COR-L47 (cell line): ENCODE results near the gene AFMID.
"Not testable (repeated sequence)": the region's sequence is repeated elsewhere in the genome, so short reads cannot be mapped to it uniquely, and the experiment has no call there.

Experiments used
- DNase-seq: peaks from one replicate; lab custom pipeline; 2025; lab: John Stamatoyannopoulos, UW

The AFMID gene

GRCh38 chr17:78154903-78155811 lies 32.0 kb upstream of the AFMID start:
- DNase-seq, result no peak

DNA sequence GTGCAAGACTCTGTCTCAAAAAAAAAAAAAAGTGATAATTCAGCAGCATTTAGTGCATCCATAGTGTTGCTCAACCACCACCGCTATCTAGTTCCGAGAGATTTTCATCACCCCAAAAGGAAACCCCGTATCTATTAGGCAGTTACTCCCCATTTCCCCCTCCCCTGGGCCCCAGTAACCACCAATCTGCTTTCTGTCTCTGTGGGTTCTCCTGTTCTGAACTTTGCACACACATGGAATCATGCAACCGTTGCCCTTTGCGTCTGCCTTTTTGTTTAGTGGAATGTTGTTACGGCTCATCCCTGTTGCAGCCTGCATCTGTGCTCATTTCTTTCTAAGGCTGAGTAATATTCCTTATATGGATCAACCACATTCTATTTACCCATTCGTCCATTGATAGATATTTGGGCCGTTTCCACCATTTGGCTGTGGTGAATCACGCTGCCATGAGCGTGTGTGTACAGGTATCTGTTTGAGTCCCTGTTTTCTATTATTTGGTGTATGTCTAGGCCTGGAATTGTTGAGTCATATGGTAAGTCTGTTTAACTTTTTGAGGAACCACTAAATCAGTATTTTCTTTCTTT lies 27.5 kb upstream of the AFMID start:
- DNase-seq, result no peak

- DNase-seq, result peak; percentile 49
Measured at GRCh38 chr17:78163881-78164747, 23.0 kb upstream of the AFMID start.

GRCh38 chr17:78164748-78165607 lies 22.2 kb upstream of the AFMID start:
- no peak for DNase-seq

DNA sequence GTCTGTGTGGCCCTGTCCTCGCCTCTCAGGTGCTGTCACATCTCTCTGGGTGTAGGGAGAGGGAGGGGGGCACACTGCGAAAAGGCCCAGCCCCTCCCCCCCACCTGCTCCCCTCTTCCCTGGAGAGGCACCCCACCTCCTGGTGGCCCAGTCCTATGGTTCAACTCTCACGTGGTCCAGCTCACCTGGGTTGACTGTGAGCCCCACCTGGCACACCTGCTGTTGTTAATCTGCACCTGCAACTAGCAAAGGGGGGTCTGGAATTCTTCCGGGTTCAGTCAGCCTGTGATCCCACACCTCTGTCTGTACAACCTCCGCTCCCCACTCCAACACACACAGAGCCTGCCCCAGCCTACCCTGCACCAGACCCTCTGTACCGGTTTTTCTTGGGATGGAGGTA lies 20.7 kb upstream of the AFMID start:
- no peak for DNase-seq

- DNase-seq, result peak; percentile 74
Measured at GRCh38 chr17:78168242-78168902, 18.8 kb upstream of the AFMID start, which contains the start of gene SYNGR2. Gene SYNGR2, plus strand, starts transcription at chr17:78168581. Its CDS starts 36 bp downstream, at chr17:78168617.

DNA sequence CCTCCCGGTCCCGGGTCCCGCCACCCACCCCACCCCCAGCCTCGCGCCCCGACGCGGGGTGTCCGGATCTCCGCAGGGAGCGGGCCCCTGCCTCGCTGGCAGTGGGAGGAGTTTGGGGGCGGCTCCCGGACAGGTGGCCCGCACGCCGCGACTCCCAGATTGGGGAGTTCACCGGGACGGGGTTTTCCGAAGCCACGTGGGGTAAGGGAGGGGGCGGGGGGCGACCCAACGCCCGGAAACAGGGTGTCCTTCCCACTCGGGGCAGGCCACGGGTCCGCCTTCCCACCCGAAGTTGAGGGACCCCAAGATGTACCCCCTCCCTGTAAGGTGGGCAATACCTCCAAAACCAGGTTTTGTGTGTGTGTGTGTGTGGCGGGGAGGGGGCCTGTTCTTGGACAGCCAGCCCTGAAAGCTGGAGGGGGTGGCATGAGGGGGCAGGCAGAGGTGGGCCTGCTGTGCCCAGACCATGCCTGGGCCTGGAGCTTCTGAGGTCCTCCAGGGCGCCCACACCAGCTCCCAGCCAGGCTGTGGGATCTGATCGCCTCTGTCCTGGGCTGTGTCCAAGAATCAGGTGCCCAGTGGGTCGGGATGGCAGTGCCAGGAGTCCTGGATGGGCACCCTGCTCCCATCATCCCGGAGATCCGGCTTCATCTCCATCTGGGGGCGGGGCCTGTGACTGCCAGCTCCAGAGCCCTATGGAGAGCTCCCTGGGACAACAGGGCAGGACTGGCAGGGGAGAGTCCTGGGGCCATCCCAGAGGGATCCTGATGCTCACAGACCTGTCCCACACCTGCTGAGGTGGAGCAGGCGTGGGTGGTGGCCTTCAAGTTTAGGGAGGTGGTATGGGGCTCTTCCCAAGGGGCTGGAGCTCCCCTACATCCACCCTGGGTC lies 18.0 kb upstream of the AFMID start:
- DNase-seq, result peak; percentile 30

- DNase-seq, result no peak
Measured at GRCh38 chr17:78170692-78171590, 16.2 kb upstream of the AFMID start.

DNA sequence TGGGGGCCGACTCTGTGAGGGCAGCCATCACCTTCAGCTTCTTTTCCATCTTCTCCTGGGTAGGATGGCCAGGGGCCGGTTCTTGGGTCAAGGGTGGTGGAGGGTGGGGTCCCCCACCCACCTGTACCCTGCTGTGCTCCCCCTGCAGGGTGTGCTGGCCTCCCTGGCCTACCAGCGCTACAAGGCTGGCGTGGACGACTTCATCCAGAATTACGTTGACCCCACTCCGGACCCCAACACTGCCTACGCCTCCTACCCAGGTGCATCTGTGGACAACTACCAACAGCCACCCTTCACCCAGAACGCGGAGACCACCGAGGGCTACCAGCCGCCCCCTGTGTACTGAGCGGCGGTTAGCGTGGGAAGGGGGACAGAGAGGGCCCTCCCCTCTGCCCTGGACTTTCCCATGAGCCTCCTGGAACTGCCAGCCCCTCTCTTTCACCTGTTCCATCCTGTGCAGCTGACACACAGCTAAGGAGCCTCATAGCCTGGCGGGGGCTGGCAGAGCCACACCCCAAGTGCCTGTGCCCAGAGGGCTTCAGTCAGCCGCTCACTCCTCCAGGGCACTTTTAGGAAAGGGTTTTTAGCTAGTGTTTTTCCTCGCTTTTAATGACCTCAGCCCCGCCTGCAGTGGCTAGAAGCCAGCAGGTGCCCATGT lies 15.4 kb upstream of the AFMID start:
- not testable (repeated sequence) for DNase-seq

- peak; percentile 49 for DNase-seq
Measured at GRCh38 chr17:78172249-78173051, 14.7 kb upstream of the AFMID start.

GRCh38 chr17:78173097-78173715 lies 14.0 kb upstream of the AFMID start:
- no peak for DNase-seq

DNA sequence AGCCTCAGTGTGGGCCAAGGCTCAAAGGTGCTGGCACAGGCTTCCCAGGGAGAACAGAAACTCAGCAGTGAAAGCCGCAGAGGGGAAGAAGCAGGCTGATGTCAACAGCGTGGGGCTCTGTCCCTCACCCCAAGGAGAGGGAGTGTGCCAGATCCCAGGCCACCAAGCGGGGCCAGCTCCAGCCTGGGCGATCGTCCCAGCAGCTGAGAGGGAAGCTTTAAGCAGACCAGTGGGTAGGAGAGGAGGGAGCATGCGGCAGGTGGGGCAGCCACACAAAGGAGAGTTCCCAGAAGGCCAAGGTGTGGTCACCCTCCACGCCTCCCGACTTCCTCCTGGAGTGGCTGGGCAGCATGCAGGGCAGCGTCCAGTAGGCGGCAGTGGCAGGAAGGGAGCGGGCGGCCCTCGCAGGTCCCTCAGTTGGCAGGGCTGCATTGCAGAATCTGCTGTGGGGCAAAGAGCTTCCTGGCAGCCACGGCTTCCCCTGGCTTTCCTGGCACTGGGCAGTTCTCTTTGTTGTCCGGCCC lies 12.8 kb upstream of the AFMID start:
- no peak for DNase-seq

DNA sequence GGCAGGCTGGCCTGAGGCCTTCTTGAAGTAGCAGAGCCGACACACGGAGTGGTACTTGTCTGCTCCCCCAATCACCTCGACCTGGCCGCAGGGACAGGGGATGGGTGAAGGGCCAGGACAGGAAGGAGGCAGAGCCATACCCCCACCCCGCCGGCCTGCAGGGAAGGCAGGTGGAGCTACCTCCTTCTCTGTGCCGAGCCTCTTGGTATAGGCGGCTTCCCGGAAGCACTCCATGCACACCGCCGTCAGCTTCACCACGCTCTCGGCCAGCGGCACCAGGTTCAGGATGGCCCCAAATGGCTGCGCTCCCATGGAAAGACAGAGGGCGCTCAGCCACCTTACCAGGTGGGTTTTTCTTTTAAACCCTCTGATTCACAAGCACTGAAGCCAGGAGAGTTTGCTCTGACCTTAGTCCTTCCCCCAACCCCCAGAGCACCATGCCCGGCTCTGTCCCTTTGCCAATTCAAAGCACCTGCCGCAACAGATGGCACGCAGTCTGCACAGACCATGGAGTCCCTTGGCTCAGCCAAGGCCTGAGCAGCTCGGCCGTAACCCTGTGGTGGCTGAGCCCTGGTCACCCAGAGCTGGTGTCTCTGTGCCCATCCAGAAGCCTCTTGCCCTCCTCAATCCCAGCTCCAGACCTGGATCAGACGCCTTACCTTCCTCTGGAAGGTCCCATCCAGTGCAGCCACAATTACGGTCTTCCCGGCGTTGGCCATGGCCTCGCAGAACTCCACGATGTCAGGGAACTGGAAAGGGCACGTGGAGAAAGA lies 12.1 kb upstream of the AFMID start:
- no peak for DNase-seq

GRCh38 chr17:78175643-78175981 lies 11.6 kb upstream of the AFMID start:
- no peak for DNase-seq

GRCh38 chr17:78176548-78177025 lies 10.6 kb upstream of the AFMID start:
- no peak for DNase-seq

DNA sequence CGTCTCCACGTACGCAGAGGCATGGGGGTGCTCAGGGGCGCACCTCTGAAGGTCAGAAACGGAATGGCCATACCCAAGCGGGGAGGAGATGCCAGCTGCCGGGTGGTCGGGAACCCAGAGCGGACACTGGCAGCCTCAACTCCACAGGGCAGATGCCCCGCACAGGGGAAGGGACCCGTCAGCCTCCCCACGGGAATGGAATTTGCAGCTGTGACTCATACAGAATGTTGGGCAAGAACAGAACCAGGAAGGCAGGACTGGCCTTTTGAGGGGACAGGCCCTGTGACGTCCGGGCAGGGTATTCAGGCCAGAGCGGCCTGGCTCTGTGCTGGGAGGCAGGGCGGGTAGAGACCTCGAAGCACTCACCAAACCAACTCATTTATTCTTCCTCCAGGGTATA lies 7.8 kb upstream of the AFMID start:
- no peak for DNase-seq
